ENCODE measurements around the gene INTS12. TPM values are rescaled to one million over a fixed set of nuclear protein-coding genes. Genes with fewer than 3 reads are reported as not detected.

INTS12 gene
- total and polyA plus RNA-seq, 10 of the 15 experiments (the other 5 are each of a cell fraction or from before 2014, with no cell fraction given), result 24.2 to 52.4 (median 37.3) TPM

- TF ChIP-seq, protein P1, sequence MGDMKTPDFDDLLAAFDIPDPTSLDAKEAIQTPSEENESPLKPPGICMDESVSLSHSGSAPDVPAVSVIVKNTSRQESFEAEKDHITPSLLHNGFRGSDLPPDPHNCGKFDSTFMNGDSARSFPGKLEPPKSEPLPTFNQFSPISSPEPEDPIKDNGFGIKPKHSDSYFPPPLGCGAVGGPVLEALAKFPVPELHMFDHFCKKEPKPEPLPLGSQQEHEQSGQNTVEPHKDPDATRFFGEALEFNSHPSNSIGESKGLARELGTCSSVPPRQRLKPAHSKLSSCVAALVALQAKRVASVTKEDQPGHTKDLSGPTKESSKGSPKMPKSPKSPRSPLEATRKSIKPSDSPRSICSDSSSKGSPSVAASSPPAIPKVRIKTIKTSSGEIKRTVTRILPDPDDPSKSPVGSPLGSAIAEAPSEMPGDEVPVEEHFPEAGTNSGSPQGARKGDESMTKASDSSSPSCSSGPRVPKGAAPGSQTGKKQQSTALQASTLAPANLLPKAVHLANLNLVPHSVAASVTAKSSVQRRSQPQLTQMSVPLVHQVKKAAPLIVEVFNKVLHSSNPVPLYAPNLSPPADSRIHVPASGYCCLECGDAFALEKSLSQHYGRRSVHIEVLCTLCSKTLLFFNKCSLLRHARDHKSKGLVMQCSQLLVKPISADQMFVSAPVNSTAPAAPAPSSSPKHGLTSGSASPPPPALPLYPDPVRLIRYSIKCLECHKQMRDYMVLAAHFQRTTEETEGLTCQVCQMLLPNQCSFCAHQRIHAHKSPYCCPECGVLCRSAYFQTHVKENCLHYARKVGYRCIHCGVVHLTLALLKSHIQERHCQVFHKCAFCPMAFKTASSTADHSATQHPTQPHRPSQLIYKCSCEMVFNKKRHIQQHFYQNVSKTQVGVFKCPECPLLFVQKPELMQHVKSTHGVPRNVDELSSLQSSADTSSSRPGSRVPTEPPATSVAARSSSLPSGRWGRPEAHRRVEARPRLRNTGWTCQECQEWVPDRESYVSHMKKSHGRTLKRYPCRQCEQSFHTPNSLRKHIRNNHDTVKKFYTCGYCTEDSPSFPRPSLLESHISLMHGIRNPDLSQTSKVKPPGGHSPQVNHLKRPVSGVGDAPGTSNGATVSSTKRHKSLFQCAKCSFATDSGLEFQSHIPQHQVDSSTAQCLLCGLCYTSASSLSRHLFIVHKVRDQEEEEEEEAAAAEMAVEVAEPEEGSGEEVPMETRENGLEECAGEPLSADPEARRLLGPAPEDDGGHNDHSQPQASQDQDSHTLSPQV (IDR thresholded peaks at IDR 0.05), result no peak
- no peak for TF ChIP-seq CREM (IDR thresholded peaks at IDR 0.05; ENCODE audit: low read depth)
These were observed 25.5 kb downstream of the INTS12 start (continued) for GRCh38 chr4:105683038-105683437.

DNA sequence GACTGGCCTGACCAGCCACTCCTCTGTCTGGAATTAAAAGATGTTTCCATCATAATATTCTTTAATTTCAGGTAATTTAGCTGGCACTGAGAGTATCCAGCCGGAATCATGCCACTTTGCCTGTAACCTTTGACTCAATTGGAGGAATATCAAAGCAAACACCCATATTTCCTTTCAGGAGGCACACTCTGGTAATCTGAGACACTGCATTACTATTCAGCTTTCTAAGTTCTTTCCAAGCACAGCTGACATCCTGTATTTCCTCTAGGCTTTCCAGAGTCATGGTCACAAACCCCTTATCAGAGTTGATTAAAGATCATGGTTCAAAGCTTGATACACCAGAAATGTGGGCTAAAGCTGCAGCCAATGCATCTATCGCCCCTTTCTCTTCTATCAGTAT, 29.3 kb downstream of the INTS12 start:
- in situ Hi-C loops (cut with MboI), result no loop called here
- TF ChIP-seq, protein P2, sequence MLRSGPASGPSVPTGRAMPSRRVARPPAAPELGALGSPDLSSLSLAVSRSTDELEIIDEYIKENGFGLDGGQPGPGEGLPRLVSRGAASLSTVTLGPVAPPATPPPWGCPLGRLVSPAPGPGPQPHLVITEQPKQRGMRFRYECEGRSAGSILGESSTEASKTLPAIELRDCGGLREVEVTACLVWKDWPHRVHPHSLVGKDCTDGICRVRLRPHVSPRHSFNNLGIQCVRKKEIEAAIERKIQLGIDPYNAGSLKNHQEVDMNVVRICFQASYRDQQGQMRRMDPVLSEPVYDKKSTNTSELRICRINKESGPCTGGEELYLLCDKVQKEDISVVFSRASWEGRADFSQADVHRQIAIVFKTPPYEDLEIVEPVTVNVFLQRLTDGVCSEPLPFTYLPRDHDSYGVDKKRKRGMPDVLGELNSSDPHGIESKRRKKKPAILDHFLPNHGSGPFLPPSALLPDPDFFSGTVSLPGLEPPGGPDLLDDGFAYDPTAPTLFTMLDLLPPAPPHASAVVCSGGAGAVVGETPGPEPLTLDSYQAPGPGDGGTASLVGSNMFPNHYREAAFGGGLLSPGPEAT (IDR thresholded peaks at IDR 0.05; ENCODE audit: low read depth), result no peak
- TF ChIP-seq SMAD1 (IDR thresholded peaks at IDR 0.05; ENCODE audit: low read depth, partially characterized antibody) (no peak), E2F8 (IDR thresholded peaks at IDR 0.05; ENCODE audit: low read depth, partially characterized antibody) (no peak)

More for the DNA sequence above, 29.3 kb downstream of the INTS12 start:
- 100% methylated on average over 2 of the region's 2 CpGs for WGBS (ENCODE audit: insufficient coverage, insufficient replicate concordance, low lambda C conversion rate, missing lambda C conversion rate)
- intact Hi-C loops (cut with micrococcal nuclease; ENCODE audit: unreplicated experiment), result no loop called here
- H3K4me1 ChIP-seq (ENCODE audit: control insufficient read depth, insufficient read depth, low read length), result no peaks in the 10 kb centered on the region
- no peak overlapping the region for H3K4me3 ChIP-seq
- ChIA-PET CTCF (interaction anchor here (1.0 kb wide), 2 partner anchors 11 to 158 kb away, joined by 3 to 4 read pairs; no protein-coding TSS in a partner anchor), RAD21 (ENCODE audit: unreplicated experiment) (no interaction called here), POLR2A (no interaction called here), SMC1A (ENCODE audit: uncharacterized antibody, unreplicated experiment) (no interaction called here)
- no peak overlapping the region for H3K9ac ChIP-seq (ENCODE audit: control insufficient read depth, insufficient read depth, low read length)
- ATAC-seq, result no peak
- no TSS peak for BruUV-seq (replicated peaks)
- no peak overlapping the region for H3K4me2 ChIP-seq (ENCODE audit: control insufficient read depth, insufficient read depth)
- peaks cover 4 to 10% of the 10 kb centered on the region in 2 experiments; a peak in 3 of 4 replicates for H3K36me3 ChIP-seq (ENCODE audit: control insufficient read depth in 2 of 2, insufficient read depth in 2 of 2, low read length in 1 of 2)
- no peak for DNase-seq (ENCODE audit: low read depth, low spot score)
- no peaks in the 10 kb centered on the region for H3K27me3 ChIP-seq (replicated peaks in 1 of 2; ENCODE audit: control insufficient read depth in 2 of 2, insufficient read depth in 2 of 2, low read length in 1 of 2)
- no peaks in the 10 kb centered on the region for H3K79me2 ChIP-seq (ENCODE audit: control insufficient read depth, insufficient read depth, low read length)
- no peak overlapping the region for H3K27ac ChIP-seq (ENCODE audit: control insufficient read depth, insufficient read depth)
- H2AFZ ChIP-seq (ENCODE audit: control insufficient read depth, low read depth, low read length), result no peak overlapping the region
- FAIRE-seq, result no peak
- H3K9me3 ChIP-seq (replicated peaks; ENCODE audit: control insufficient read depth, insufficient read depth, low read length), result no peaks in the 10 kb centered on the region
- no peaks in the 10 kb centered on the region for H4K20me1 ChIP-seq (ENCODE audit: control insufficient read depth, insufficient read depth)
